Choroid plexus epithelial cell (primary cell): ENCODE data around the gene GUCY1A2.
A peak's percentile ranks its signal among the peaks of the same experiment; 100 is the strongest.

Experiments
- DNase-seq: peaks from one replicate; pipeline ENCODE4 v3.0.0-alpha.2; 2010; ENCODE audit warnings: low read depth
- H3K4me3 ChIP-seq: 2 replicates; pipeline ENCODE4 v1.5.1; 2011; ENCODE audit warnings: low read depth, mild to moderate bottlenecking, control low read depth, low read length, moderate library complexity
- TF ChIP-seq, protein P1 (sequence below): conservative IDR thresholded peaks from 2 replicates; pipeline ENCODE4 v1.5.1; 2011; ENCODE audit warnings: low read depth, mild to moderate bottlenecking, control low read depth, inconsistent platforms, low read length, moderate library complexity

The GUCY1A2 gene

DNA sequence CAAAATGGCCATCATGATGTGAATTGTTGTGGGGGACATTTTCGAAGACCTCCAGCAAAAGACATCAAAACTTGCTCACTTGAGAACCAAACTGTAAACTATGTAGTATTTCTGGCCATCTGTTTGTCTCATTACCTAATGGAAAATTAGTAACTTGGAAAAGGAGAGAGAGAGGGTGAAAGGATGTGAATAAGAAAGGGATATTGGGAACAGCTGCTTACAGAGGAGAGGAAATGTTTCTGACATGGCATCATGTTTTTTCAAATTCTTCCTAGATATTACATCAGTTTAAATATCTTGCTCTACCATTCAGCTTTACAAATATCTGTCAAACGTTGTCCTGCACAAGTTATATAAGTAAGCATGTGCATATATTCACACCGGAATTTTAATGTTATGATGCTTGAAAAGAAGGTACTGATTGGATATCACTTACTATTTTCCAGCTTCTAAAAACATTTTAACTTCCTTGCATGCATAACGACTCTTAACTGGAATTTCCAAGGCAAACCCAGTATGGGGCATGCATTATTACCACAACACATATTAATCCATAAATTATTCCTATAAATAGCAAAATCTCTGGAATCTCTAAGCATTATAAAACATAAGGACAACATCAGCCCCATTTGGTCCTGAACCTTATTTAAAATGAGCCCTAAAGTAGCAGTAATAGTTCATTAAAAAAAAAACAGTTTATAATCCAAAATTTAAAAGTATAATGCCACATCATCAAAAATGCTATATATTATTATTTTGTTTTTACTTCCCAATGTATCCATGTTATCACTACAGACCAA is 20.0 kb downstream of the GUCY1A2 start:
- TF ChIP-seq, protein P1, sequence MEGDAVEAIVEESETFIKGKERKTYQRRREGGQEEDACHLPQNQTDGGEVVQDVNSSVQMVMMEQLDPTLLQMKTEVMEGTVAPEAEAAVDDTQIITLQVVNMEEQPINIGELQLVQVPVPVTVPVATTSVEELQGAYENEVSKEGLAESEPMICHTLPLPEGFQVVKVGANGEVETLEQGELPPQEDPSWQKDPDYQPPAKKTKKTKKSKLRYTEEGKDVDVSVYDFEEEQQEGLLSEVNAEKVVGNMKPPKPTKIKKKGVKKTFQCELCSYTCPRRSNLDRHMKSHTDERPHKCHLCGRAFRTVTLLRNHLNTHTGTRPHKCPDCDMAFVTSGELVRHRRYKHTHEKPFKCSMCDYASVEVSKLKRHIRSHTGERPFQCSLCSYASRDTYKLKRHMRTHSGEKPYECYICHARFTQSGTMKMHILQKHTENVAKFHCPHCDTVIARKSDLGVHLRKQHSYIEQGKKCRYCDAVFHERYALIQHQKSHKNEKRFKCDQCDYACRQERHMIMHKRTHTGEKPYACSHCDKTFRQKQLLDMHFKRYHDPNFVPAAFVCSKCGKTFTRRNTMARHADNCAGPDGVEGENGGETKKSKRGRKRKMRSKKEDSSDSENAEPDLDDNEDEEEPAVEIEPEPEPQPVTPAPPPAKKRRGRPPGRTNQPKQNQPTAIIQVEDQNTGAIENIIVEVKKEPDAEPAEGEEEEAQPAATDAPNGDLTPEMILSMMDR = no peak
- no peak overlapping the region for H3K4me3 ChIP-seq
- DNase-seq = peak; percentile 67

DNA sequence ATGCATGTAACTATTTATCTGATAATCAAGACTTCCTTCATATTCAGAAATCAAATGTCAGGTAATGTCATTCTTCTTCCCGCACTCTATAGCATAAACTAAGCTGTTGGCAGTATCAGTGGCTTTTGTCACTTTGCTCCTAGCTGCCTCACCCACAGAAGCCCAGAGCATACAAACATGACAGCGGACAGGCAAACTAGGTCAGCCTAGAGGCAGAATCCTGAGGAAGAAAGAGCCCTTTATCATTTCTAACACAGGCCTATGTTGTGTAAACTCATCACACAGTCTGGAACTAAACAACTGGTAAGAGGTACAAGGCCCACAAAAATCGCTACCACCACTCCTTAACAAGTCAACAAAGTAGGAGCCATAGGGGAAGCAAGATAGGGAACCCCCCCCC is 21.0 kb downstream of the GUCY1A2 start:
- TF ChIP-seq, protein P1 = no peak
- no peak overlapping the region for H3K4me3 ChIP-seq
- no peak for DNase-seq

DNA sequence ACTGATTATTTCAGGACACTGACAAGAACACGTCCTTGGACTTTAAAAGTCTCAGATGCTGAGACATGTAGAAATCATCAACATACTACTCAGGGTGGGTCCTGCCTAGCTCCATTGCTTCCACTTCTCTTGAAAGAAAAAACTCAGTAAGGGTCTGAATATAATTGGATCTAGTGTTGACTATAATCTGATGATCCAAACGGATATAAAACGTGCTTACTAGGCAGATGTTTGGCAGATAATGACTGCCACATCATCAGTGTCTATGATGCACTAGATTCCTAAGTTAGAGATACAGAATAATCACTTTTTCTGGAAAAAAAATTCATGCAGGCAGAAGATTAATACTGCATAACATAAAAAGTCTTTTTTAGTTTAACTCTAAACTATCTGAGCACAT is 21.6 kb downstream of the GUCY1A2 start:
- TF ChIP-seq, protein P1 = no peak
- DNase-seq = no peak
- no peak overlapping the region for H3K4me3 ChIP-seq

DNA sequence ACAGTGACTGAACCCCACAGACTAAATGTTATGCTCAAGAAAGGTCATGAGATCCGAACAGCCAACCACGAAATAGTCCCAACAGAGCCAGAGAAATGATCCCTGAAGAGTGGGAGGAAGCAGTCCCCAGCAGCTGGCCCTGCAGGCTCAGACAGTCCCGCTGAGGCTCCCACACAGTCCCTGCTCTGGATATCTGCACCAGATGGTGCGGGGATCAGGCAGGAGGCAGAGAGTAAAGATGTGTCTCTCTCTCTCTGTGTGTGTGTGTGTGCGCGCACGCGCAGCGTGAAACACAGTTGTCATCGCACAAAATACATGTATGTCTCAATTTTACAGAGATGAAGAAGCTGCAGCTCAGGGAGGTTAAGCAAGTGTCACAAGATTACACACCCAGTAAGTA is 27.9 kb downstream of the GUCY1A2 start:
- H3K4me3 ChIP-seq = no peak overlapping the region
- DNase-seq = no peak
- TF ChIP-seq, protein P1 = no peak

DNA sequence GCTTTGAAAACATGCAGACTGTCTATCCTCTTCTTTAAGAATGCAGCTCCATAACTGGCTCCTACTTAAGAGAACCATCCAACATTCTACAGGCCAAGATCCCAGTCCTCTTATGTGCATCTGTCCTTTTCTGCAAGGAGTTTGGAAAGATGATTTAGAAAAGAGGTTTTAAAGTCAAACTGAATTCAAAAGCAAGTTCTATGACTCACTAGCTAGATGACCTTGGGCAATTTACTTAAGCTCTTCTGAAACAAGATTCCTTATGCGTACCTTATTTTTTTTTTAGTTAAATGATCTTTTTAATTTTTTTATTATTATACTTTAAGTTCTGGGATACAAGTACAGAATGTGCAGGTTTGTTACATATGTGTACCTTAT is 29.2 kb downstream of the GUCY1A2 start:
- TF ChIP-seq, protein P1 = no peak
- peak; percentile 63 for DNase-seq
- H3K4me3 ChIP-seq = no peak overlapping the region

DNA sequence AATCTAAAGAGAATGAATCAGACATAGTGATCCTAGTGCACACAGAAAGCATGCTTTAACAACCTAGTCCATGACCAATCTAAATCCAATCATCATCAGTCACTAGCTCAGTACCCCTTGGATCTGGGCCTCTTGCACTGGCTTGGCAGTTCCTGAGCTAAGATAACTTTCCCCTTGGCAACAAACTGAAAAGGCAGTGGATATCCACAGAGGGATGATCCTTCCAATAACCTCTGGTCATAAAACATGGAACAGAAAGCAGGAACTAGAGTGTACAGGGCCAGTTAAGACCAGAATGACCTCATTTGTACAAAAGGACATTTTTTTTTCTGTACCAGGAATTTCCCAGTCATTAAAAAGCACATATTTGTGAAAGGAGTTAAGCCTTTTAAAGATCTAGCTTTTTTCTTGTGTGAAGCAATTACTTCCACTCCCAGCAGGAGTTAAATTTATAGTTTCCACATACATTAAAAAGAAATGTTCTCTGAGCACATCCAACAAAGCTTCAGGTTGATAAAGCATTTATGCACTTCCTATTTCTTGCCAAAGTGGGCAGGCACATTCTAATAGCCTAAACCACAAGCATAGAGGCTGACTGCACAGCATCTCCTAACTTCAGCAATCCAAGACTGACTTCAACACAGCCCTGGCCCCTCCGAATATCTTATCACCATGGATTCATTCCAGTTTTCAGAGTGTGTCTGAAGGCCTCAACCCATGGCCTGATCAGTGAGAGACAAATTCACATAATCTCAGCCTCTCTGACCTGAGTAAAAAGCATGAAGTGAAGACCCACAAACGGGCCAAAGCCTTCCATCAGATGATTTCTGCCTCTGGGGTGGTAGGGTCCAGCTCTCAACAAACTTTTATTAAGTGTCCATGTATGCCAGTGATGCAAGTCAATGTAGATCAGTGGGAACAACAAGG is 29.9 kb downstream of the GUCY1A2 start:
- DNase-seq = peak; percentile 80
- TF ChIP-seq, protein P1 = no peak
- H3K4me3 ChIP-seq = no peak overlapping the region
